HG03175 (cell line): Measurements from ENCODE around the gene CTU2.

Experiments used
- ATAC-seq: cut with Tn5 transposase; IDR thresholded peaks from one replicate; pipeline ENCODE4 v1.9.1; 2021; ENCODE audit warnings: mild to moderate bottlenecking, moderate library complexity; ENCODE audit not compliant: unreplicated experiment

The CTU2 gene

DNA sequence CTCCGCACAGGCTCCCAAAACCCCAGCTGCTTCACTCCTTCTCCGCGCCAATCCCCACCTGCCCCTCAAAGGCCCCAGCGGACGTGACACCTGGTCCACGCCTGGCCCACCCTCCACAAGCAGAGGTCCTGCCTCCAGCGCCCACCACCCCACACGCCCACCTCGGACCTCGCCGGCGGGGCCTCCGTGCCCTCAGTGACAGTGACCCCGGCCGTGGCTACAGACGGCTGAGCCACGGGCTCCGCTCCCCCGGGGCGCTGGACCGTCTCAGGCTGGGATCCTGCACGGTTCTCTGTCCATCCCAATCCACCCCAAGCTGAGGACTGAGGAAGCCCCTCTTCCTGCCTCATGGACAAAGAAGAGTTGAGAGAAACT is 53.7 kb downstream of the CTU2 start:
- no peak for ATAC-seq

GRCh38 chr16:88760424-88761142 is 54.3 kb downstream of the CTU2 start:
- ATAC-seq = no peak

DNA sequence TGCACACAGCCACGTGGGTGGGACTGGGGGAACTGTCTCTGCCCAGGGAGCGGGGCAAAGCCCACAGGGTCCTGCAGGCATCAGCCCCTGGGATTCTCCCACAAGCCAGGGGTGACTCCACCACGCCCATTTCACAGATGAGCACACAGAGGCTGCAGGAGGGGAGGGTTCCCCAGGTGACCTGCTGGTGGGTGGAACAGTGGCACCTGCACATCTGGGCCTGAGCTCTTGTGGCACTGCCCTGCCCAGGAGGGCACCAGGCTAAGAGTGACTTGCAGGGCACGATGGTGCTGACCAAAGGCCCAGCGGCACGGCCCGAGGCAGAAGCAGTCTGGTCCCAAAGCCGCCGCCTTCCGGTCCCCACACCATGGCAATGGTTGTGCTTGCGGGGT is 54.8 kb downstream of the CTU2 start:
- ATAC-seq = no peak

DNA sequence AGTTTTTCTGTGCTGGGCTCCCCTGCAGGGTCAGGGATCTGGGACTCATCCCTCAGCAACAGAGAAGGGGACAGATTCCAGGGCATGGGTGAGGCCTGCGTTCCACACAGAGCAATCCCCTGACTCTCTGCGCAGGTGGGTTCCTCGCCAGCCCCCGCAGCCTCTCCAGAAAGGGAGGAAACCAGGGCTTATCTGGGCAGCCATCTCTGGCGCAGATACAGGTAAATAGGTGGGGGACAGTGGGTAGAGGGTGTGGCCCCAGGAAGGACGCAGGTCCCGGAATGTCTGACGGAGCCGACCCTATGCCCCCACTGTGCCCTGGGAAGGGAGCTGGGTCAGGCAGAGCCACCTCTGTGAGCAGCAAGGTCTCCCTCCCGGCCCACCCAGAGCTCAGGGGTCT is 55.5 kb downstream of the CTU2 start:
- no peak for ATAC-seq

DNA sequence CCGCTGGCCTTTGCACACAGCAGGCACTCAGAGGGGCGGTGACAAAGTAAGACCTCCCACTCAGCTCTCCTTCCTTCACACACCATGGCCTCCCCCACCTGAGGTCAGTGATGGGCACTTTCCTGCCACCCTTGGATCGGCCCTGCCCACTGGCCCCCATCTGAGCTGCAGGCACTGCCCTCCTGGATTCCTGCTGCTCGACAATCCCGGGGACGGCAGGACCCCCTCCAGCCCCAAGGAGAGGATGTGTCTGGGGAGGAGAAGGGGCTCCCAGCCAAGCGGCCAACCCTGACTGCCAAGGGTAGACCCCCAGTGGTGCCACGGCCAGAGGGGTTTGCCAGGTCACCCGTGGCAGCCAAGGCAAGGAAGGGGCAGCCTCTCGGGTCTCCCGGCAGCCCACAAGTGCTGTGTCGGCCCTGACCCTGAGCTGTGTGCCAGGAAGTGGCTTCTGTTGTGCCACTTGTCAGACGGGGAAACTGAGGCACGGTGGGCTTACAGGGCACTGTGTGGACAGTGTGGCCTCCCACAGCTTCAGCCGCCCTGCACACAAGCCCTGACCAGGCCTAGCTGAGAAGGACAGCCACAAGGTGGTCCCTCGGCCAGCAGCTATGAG is 56.1 kb downstream of the CTU2 start:
- no peak for ATAC-seq

DNA sequence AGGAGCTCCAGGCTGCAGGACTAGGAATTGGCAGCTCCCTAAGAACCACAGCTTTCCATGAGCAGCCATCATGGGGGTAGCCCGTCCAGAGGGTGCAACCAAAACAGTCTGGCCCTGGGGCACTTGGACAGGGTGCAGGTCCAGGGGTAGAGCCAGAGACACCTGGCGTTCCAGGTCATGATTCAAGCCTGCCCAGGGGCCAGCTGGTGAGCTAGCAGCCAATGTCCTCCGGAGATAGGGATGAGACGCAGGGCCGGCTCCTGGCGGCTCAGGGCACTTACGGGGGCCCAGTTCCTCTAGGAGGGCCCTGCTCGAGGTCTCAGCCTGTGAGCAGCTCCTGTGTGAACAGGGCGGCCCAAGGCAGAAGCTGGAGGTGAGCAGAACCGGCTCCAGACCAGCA is 56.6 kb downstream of the CTU2 start:
- no peak for ATAC-seq

DNA sequence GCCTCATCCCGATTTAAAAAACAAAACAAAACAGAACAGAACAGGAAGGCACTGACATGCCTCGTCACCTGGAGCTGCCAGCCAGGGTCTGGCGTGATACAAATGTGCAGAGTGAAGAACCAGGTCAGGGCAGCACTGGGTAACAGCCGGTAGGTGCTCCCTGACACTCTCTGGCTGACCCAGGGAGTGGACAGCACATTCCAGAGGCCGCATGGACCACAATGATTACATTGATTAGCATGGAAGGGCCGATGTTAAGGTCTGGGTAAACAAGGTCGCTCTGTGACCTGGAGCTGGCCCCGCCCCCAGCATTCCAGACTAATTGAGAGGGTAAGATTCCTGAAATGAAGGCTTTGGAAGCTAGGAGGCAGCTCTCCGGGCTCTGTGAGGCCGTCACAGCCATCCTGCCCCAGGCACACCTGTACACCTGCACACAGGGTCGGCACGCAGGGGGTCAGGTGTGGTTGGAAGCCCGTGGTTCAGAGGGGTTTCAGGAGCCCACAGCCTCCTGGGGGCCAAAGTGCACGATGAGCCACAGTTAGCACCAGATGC is 57.3 kb downstream of the CTU2 start:
- ATAC-seq = no peak

DNA sequence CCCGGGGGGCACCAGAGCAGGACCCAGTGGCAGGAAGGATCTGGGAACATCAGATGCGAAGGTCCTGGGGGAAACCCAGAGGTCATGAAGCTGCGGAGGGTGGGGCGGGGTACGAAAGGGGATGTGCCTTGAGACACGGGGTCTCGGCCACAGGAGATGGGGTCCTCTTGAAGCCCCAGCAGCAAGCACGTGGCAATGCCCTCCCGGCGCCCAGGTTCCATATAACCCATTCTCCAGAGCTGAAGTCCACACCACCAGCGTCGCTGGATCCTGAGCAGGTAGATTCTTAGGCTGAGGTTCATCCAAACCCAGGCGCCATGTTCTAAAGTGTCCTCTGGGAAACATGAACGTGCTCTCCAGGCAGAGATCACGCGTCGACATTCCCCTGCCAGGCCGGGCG is 57.8 kb downstream of the CTU2 start:
- ATAC-seq = no peak

DNA sequence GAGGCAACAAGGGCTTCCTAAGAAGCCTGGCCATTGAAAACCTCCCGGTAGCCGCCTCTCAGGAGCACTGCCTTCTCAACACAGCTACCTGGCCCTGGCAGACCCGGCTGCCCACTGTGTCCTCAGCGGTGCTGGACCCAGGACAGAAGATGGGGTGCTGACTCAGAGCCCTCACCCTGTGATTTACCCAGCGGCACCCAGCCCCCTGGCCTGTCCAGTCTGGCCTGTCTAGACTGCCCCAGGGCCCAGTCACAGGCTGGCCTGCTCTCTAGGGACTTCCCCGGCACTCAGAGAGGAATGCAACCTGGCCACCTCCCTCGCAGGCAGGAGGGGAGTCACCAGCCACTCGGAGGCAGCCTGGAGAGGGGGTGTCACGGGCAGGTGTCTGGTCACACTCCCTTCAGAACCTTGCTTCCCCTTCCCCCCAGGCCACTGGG is 58.6 kb downstream of the CTU2 start:
- no peak for ATAC-seq
